Measurements from ENCODE around the gene E2F3. TPM values are rescaled to one million over a fixed set of nuclear protein-coding genes. Genes with fewer than 3 reads are reported as not detected.

Gene E2F3
- total RNA-seq, 1 donor from 2014 or later: 20.4 TPM

DNA sequence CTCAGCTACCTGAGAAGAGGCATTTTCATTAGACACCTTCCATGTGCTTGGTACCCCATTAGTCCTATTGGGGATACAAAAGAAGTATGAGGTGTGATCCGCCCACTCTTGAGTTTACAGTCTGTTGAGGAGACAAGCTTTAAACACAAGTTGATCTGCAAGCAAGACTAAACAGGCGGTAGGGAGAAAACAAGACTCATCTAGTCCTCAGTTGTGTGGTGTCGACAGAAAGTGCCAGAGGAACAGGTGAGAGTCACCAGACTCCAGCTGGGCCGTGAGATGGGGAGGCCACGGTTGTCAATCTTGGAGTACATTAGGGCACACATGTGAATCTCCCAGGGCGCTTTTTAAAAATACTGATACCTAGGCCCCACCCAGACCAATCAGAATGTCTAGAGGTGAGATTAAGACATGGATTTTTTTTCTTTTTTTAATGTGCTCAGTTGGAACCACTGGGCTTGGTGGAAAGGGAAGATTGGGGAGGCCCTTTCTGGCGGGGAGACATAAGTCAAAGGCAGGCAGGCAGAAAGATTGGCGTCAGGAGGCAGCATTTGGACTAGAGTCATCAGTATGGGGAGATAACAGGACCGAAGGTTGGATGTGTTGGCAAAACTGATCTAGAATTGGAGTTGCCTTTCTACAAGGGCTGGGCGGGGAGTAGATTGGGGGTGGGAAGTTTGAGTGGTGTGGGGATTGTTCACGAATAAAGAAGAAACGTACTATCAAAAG, 10.4 kb downstream of the E2F3 start:
- Mint-ChIP-seq H3K4me3 (ENCODE audit: unreplicated experiment) (no peak overlapping the region), H3K27me3 (ENCODE audit: unreplicated experiment) (peaks cover 4% of the 10 kb centered on the region), H3K9me3 (ENCODE audit: unreplicated experiment) (no peaks in the 10 kb centered on the region), H3K27ac (ENCODE audit: unreplicated experiment) (peak overlapping the region; percentile 32), H3K4me1 (ENCODE audit: unreplicated experiment) (peaks cover 54% of the 10 kb centered on the region), H3K36me3 (ENCODE audit: low read depth, unreplicated experiment) (peaks cover 6% of the 10 kb centered on the region)
- TF ChIP-seq, protein P1, sequence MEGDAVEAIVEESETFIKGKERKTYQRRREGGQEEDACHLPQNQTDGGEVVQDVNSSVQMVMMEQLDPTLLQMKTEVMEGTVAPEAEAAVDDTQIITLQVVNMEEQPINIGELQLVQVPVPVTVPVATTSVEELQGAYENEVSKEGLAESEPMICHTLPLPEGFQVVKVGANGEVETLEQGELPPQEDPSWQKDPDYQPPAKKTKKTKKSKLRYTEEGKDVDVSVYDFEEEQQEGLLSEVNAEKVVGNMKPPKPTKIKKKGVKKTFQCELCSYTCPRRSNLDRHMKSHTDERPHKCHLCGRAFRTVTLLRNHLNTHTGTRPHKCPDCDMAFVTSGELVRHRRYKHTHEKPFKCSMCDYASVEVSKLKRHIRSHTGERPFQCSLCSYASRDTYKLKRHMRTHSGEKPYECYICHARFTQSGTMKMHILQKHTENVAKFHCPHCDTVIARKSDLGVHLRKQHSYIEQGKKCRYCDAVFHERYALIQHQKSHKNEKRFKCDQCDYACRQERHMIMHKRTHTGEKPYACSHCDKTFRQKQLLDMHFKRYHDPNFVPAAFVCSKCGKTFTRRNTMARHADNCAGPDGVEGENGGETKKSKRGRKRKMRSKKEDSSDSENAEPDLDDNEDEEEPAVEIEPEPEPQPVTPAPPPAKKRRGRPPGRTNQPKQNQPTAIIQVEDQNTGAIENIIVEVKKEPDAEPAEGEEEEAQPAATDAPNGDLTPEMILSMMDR (IDR thresholded peaks at IDR 0.05; ENCODE audit: unreplicated experiment): no peak
- no peak for DNase-seq (ENCODE audit: low spot score)

DNA sequence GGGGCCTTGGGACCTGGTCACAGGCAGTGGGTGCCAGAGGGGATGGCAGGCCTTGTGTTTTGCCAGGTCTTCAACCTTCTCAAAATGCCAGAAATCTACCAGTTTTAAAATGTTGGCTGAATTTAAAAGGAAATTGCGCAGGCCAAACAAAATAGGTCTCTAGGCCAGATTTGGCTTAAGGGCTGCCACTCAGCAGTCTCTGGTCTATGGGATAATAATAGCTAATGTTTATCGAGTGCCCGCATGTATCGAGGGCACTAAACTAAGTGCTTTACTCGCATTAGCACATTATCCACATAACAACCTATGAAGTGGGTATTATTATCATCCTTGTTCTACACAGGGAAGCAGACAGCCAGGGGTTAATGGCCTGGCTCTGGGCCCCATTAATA, 11.0 kb downstream of the E2F3 start:
- Mint-ChIP-seq H3K4me1 (ENCODE audit: unreplicated experiment) (peaks cover 53% of the 10 kb centered on the region), H3K4me3 (ENCODE audit: unreplicated experiment) (no peak overlapping the region), H3K36me3 (ENCODE audit: low read depth, unreplicated experiment) (peaks cover 6% of the 10 kb centered on the region), H3K9me3 (ENCODE audit: unreplicated experiment) (no peaks in the 10 kb centered on the region), H3K27me3 (ENCODE audit: unreplicated experiment) (peaks cover 4% of the 10 kb centered on the region), H3K27ac (ENCODE audit: unreplicated experiment) (no peak overlapping the region)
- DNase-seq (ENCODE audit: low spot score): no peak
- TF ChIP-seq, protein P1 (IDR thresholded peaks at IDR 0.05; ENCODE audit: unreplicated experiment): no peak

DNA sequence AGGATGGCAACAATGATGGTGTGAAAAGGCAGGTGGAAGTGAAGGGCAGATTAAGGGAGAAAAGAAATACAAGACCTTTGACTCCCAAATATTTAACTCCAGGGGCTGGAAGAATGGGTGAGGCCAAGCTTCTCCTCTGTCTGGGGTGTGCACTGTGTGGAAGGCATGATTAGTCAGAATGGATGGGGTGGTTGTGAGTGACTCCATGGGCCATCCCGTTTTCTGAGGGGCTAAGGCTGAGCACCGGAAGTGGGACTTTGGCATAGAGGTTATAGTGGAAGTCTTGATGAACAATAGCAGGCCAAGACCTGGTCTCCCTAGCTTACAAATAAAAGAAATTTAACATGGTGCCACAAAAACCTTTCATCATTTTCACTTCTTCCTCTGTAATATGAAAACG, 12.1 kb downstream of the E2F3 start:
- Mint-ChIP-seq H3K4me1 (ENCODE audit: unreplicated experiment) (peaks cover 55% of the 10 kb centered on the region), H3K27ac (ENCODE audit: unreplicated experiment) (no peak overlapping the region)

DNA sequence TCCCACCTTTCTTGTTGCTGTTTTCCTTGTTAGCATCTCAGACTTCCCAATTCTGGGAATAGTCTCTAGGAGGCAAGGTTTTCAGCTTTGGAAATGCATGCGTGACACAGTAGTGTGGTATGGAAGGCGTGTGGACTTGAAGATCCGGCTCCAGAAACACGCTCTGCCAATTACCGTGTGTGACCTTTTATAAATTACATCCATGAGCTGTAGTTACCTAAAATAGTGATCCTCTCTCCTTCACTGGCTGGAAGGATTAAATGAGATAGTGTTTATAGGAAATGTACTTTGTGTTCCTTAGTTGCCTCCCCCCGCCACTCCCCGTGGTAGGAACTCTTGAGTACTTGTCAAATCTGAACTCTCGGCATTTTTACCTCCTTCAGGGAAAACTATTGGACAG, 13.0 kb downstream of the E2F3 start:
- no peak overlapping the region for H3K27ac Mint-ChIP-seq (ENCODE audit: unreplicated experiment)
- peaks cover 6% of the 10 kb centered on the region for H3K36me3 Mint-ChIP-seq (ENCODE audit: low read depth, unreplicated experiment)
- no peak overlapping the region for H3K4me3 Mint-ChIP-seq (ENCODE audit: unreplicated experiment)
- H3K27me3 Mint-ChIP-seq (ENCODE audit: unreplicated experiment): peaks cover 4% of the 10 kb centered on the region
- H3K9me3 Mint-ChIP-seq (ENCODE audit: unreplicated experiment): no peaks in the 10 kb centered on the region
- TF ChIP-seq, protein P1 (IDR thresholded peaks at IDR 0.05; ENCODE audit: unreplicated experiment): no peak
- no peak for DNase-seq (ENCODE audit: low spot score)
- peaks cover 47% of the 10 kb centered on the region for H3K4me1 Mint-ChIP-seq (ENCODE audit: unreplicated experiment)

More for the DNA sequence above, 12.1 kb downstream of the E2F3 start:
- Mint-ChIP-seq H3K36me3 (ENCODE audit: low read depth, unreplicated experiment) (peaks cover 6% of the 10 kb centered on the region), H3K9me3 (ENCODE audit: unreplicated experiment) (no peaks in the 10 kb centered on the region), H3K27me3 (ENCODE audit: unreplicated experiment) (peaks cover 4% of the 10 kb centered on the region), H3K4me3 (ENCODE audit: unreplicated experiment) (no peak overlapping the region)
- TF ChIP-seq, protein P1 (IDR thresholded peaks at IDR 0.05; ENCODE audit: unreplicated experiment): no peak
- no peak for DNase-seq (ENCODE audit: low spot score)

DNA sequence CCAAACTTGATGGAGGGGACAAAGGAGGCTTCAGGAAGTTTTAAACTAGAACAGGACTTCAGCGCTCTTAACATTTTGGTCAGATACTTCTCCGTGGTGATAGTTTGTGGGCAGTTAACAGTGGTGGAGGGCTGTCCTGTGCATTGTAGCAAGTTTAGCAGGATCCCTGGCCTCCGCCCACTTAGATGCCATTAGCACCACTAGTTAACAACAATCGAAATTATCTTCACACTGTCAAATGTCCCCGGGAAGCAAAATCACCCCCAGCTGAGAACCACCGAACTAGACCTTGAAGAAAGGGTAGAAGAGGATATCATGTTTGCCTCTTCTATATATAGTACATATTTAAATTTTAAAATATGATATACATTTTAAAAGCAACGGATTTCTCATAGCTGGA, 13.6 kb downstream of the E2F3 start:
- Mint-ChIP-seq H3K36me3 (ENCODE audit: low read depth, unreplicated experiment) (peaks cover 6% of the 10 kb centered on the region), H3K4me3 (ENCODE audit: unreplicated experiment) (no peak overlapping the region), H3K4me1 (ENCODE audit: unreplicated experiment) (peaks cover 41% of the 10 kb centered on the region), H3K27ac (ENCODE audit: unreplicated experiment) (no peak overlapping the region), H3K27me3 (ENCODE audit: unreplicated experiment) (peaks cover 4% of the 10 kb centered on the region), H3K9me3 (ENCODE audit: unreplicated experiment) (no peaks in the 10 kb centered on the region)
- TF ChIP-seq, protein P1 (IDR thresholded peaks at IDR 0.05; ENCODE audit: unreplicated experiment): no peak
- DNase-seq (ENCODE audit: low spot score): no peak

Data from endothelial cell (in vitro differentiated cells).